IPS-NIHi7 (cell line): Measurements from ENCODE around the gene RAD54L2.
"Not testable (repeated sequence)": the region's sequence is repeated elsewhere in the genome, so short reads cannot be mapped to it uniquely, and the experiment has no call there.

Source experiments
- DNase-seq: peaks from one replicate; pipeline ENCODE4 v3.0.0; 2012; ENCODE audit warnings: mixed read lengths; ENCODE audit errors: extremely low spot score

The RAD54L2 gene

DNA sequence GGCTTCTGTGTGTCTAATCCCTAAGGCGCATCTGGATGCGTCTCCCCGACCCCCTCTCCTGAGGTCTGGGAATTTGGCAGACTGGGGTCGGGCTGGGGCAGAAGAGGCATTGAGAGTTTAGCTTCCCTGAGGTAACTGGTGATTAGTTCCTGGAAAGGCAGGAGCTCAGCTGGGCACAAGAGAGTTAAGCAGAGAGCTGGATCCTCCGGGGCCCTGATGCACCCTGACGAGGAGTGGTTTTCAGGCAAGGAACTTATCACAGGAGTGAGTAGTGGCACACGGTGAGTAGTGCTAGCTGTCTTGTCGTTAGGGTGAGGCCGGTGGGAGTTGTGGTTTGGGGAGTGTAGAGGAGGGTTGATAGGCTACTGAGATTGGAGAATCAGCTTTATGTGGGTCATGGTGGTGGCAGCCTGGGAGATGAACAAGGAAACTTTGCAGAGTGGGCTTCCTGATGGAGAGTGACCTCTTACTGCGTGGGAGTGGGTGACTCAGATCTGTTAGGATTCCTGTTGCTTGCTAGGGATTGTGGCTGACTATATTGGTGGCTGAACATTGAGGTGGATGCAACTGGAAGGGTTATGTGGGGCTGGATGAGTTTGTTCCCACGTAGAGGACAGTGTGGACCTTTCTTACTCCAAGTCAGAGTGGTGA lies 897 bp downstream of the RAD54L2 start:
- DNase-seq: peak; percentile 51

GRCh38 chr3:51542596-51542995 lies 4.1 kb downstream of the RAD54L2 start:
- DNase-seq: not testable (repeated sequence)

GRCh38 chr3:51544011-51544775 lies 5.7 kb downstream of the RAD54L2 start:
- no peak for DNase-seq

GRCh38 chr3:51547274-51547673 lies 8.8 kb downstream of the RAD54L2 start:
- no peak for DNase-seq

DNA sequence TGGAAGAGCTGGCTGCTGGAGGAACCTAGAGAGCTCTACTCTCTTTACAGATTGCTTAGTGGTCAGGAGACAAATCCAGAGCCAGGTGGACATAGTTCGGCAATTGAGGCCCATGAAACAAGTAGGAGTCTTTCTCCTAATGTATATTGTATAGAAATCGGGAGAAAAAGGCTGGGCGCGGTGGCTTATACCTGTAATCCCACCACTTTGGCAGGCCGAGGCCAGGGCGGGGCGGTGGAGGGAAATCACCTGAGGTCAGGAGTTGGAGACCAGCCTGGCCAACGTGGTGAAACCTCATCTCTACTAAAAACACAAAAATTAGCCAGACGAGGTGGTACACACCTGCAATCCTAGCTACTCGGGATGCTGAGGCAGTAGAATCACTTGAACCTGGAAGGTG lies 10.8 kb downstream of the RAD54L2 start:
- no peak for DNase-seq

- DNase-seq: no peak
These were observed 11.7 kb downstream of the RAD54L2 start for GRCh38 chr3:51550080-51550819.

- no peak for DNase-seq
These were observed 19.5 kb downstream of the RAD54L2 start for GRCh38 chr3:51557993-51558392.

GRCh38 chr3:51559411-51559888 lies 20.9 kb downstream of the RAD54L2 start:
- no peak for DNase-seq

DNA sequence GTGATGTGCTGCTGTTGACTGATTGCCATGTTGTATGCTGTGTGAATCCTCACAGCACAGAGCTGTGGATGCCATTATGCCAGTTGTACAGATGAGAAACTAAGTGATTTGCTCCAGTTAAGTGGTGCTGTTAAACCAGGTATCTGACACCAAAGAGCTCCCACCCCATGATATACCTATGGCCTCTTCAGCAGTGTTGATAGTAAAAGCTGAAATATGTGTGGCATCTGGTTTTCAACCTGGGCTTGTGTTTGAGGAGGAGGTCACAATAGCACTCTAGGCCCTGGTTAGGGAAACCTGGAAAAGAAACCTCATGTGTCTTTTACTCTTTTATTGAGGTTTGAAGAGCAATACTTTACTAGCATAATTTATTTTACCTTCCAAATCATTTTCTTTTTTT lies 21.4 kb downstream of the RAD54L2 start:
- DNase-seq: no peak

DNA sequence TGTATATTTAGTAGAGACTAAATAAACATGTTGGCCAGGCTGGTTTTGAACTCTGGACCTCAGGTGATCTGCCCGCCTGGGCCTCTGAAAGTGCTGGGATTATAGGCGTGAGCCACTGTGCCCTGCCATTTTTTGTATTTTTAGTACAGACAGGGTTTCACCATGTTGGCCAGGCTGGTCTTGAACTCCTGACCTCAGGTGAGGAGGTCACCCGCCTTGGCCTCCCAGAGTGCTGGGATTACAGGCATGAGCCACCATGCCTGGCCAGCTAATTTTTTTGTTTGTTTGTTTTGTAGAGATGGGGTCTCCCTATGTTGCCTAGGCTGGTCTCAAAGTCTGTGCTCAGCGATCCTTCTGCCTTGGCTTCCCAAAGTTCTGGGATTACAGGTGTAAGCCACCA lies 23.9 kb downstream of the RAD54L2 start:
- not testable (repeated sequence) for DNase-seq

GRCh38 chr3:51568036-51568435 lies 29.5 kb downstream of the RAD54L2 start:
- DNase-seq: no peak

GRCh38 chr3:51568996-51569395 lies 30.5 kb downstream of the RAD54L2 start:
- no peak for DNase-seq

DNA sequence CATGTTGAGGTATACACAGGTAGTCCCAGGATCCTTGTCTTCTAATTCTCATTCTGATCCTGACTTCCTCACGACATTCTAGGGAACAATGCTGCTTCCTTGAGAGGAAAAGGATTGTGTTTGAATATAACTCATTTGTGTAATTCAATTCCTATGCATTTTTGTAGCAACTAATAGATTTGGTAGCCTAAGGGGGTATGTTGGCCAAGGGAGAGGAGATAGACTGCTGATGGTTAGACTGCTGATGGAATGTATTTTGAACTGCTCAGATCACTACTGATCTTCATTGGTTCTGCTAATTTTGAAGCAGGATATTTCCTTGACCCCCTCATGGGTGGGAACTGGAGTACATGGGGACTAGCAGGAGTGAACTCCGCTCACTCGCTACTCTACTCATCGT lies 39.7 kb downstream of the RAD54L2 start:
- DNase-seq: no peak

DNA sequence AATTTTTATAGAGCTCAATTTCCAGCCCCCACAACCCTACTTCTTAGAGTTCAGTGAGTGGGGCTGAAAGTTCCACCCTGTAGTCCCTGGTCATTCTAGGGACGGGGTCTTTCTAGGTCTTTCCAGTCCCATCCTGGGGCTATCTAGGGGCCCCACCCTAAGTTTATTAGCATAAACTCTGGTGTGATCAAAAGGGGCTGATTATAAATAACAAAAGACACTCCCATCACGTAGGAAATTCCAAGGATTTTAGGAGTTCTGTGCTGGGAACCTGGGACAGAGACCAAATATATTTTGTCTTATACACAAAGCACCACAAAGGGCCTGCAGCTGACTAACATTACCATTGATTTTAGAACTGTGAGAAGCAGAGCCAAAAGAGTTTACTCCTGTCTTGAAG lies 41.9 kb downstream of the RAD54L2 start:
- no peak for DNase-seq

DNA sequence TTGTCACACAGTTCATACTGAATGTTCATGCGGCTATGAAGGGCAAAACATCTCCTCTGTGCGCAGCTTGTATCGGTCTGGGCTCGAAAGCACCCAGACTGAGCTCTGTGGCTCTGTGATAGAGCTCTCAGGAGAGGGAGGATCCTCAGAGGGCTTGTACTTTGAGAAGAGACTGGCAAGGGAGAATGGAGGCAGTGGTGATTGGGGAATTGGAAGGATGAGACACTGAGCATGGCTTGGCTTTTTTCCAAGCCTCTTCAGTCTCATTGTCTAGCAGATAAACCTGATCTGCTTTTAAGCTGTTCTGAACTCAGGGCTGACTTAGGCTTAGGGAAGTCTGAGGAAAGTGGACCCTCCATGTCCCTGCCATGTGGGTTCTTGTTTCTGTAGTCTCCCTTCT lies 43.0 kb downstream of the RAD54L2 start:
- no peak for DNase-seq

DNA sequence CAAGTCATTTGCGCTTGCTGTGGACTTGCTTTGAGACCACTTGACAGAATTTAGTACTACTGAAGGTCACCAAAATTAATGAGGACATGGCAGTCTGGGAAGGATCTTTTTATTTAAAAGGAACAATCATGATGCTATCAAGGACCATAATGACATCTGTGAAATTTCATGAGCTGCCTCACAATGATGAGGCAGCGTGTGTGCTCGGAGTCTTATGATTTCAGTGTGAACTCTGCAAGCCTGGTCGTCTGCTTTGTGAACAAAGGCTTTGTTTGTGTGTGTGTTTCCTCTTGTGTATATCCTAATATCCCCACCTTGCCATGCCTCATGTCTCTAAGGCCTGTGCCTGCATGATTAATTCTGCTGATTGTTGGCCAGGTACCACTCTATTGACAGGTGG lies 46.7 kb downstream of the RAD54L2 start:
- DNase-seq: no peak

GRCh38 chr3:51585871-51586270 lies 47.4 kb downstream of the RAD54L2 start:
- no peak for DNase-seq
